Neural cell (in vitro differentiated cells): ENCODE results near the gene AFG1L.

ENCODE experiments used
- CTCF ChIP-seq: fragments of 450-650 bp; IDR thresholded peaks from 2 replicates; pipeline ENCODE4 v1.5.1; 2014; ENCODE audit warnings: antibody characterized with exemption, mild to moderate bottlenecking, moderate library complexity; ENCODE audit not compliant: poor library complexity, severe bottlenecking
- EP300 ChIP-seq: fragments of 450-650 bp; conservative IDR thresholded peaks from 2 replicates; pipeline ENCODE4 v1.6.1; 2014; ENCODE audit warnings: antibody characterized with exemption, mild to moderate bottlenecking, moderate library complexity; ENCODE audit not compliant: poor library complexity, severe bottlenecking
- EZH2 ChIP-seq: fragments of 200-600, 300-800 bp; shearing (Covaris generic), sonication (generic); IDR thresholded peaks from 2 replicates; pipeline ENCODE4 v1.6.1; 2014; ENCODE audit warnings: antibody characterized with exemption, low read length, borderline replicate concordance, mild to moderate bottlenecking; ENCODE audit not compliant: insufficient read depth, poor library complexity, severe bottlenecking
- MXI1 ChIP-seq: fragments of 450-650 bp; conservative IDR thresholded peaks from 2 replicates; pipeline ENCODE4 v1.6.1; 2014; ENCODE audit warnings: antibody characterized with exemption, mild to moderate bottlenecking; ENCODE audit not compliant: poor library complexity, severe bottlenecking
- POLR2AphosphoS5 ChIP-seq: IDR thresholded peaks from 2 replicates; pipeline ENCODE4 v1.6.1; 2012
- RAD21 ChIP-seq: fragments of 450-650 bp; conservative IDR thresholded peaks from 2 replicates; pipeline ENCODE4 v1.6.1; 2014; ENCODE audit warnings: antibody characterized with exemption, mild to moderate bottlenecking, moderate library complexity
- REST ChIP-seq: IDR thresholded peaks from 2 replicates; pipeline ENCODE4 v1.6.1; 2012; ENCODE audit warnings: borderline replicate concordance
- SMC3 ChIP-seq: fragments of 450-650 bp; conservative IDR thresholded peaks from 2 replicates; pipeline ENCODE4 v1.6.1; 2014; ENCODE audit warnings: antibody characterized with exemption, mild to moderate bottlenecking, moderate library complexity; ENCODE audit not compliant: poor library complexity
- TAF1 ChIP-seq: IDR thresholded peaks from 2 replicates; pipeline ENCODE4 v1.6.1; 2012; ENCODE audit warnings: low read depth

DNA sequence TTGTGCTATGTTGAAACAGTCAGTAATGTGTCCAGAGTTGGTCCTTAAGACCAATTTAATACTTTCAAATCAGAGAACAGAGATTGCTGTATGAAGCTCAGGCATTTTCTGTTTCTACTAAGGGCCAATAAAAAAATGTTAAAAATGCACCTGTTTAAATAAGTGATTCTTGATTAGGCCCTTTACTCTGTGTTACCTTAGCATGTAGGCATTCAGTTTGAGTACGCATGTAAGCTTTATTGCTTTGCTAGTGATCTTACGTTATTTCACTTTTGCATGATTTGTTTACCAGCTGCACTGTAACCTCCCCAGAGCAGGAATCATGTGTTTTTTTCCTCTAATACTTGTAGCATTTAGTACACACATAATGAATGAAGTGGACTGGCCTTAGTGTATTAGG is 61.0 kb downstream of the AFG1L start:
- TF ChIP-seq TAF1: no peak
- no peak for TF ChIP-seq CTCF
- no peak for TF ChIP-seq EZH2
- TF ChIP-seq REST: no peak
- no peak for TF ChIP-seq MXI1
- no peak for TF ChIP-seq EP300
- no peak for TF ChIP-seq SMC3
- TF ChIP-seq RAD21: no peak
- TF ChIP-seq POLR2AphosphoS5: no peak
